Smooth muscle cell of trachea (primary cell): ENCODE measurements around the gene AMTN. TPM values are rescaled to one million over a fixed set of nuclear protein-coding genes. Genes with fewer than 3 reads are reported as not detected.

ENCODE experiments used
- total RNA-seq: library from RNA; depleted of rRNA; stranded (reverse); fragments of >200 nt; gene quantifications from 2 replicates; pipeline ENCODE4 v1.2.1, GENCODE V29; 2014

The AMTN gene, protein sequence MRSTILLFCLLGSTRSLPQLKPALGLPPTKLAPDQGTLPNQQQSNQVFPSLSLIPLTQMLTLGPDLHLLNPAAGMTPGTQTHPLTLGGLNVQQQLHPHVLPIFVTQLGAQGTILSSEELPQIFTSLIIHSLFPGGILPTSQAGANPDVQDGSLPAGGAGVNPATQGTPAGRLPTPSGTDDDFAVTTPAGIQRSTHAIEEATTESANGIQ
- total RNA-seq, result not detected in 2 replicates

DNA sequence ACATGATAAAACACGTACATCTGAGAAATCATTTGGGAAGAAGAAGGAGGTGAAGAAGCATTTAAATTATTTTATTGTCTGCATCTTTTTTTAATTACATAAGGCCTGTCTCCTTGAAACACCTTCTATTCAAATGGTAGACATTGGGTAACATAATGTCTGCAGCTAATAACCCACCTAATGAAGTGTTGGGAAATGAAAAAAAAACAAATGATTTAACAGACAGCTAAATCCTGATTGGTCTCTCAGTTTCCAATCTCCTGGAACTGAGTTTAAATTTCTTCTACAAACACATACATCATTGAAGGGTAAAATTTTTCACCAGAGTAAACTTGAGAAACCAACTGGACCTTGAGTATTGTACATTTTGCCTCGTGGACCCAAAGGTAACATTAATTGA is at the start of gene AMTN:
Gene AMTN (plus strand): TSS at position 301 of the 400 bp plus-strand sequence. CDS start 209 bp downstream, outside the sequence.

DNA sequence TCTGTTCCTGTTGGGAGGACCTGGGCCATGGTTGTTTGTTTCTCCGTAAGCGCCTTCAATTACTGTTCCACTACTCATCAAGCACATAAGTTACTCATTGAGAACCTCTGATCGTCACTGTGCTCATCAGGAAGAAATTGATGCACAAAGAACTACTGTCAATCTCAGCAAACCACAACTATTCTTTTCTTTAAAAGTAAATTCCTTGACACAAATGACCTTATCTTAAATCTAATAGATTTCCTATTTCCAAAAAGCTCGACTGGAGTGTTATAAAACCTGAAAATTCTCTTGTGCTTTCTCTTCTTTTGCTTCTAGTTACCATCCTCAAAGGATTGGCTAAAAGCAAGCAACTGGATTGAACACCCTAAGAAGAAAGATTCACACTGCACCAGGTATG is 46.5 kb upstream of the AMTN start, which contains the start of gene MUC7:
Gene MUC7 (plus strand): TSS at position 301 of the 400 bp plus-strand sequence. CDS start 1,825 bp downstream, outside the sequence.

Other genes with a start within 250 kb of the AMTN start
- not detected in 2 replicates for gene CABS1, start 183.6 kb upstream of the AMTN start, total RNA-seq
- gene SMR3A, start 157.8 kb upstream of the AMTN start, total RNA-seq, result not detected in 2 replicates
- gene SMR3B, start 135.4 kb upstream of the AMTN start, total RNA-seq, result not detected in 2 replicates
- gene OPRPN, start 120.6 kb upstream of the AMTN start, total RNA-seq, result not detected in 2 replicates
- not detected in 2 replicates for gene MUC7, start 46.4 kb upstream of the AMTN start, total RNA-seq
- not detected in 2 replicates for gene AMBN, start 73.7 kb downstream of the AMTN start, total RNA-seq
- 0.17 and 0.44 TPM in 2 replicates for gene ENAM, start 110.2 kb downstream of the AMTN start, total RNA-seq
- gene JCHAIN, start 147.9 kb downstream of the AMTN start, total RNA-seq, result 3.6 and 5.8 TPM in 2 replicates
- gene UTP3, start 170.0 kb downstream of the AMTN start, total RNA-seq, result 21.8 and 22.1 TPM in 2 replicates
- 77.2 and 98.5 TPM in 2 replicates for gene RUFY3, start 203.4 kb downstream of the AMTN start, total RNA-seq